ENCODE results near the gene ZNF177. TPM values are rescaled to one million over a fixed set of nuclear protein-coding genes. Genes with fewer than 3 reads are reported as not detected.
"Not testable (repeated sequence)": the region's sequence is repeated elsewhere in the genome, so short reads cannot be mapped to it uniquely, and the experiment has no call there.

ZNF177 gene
- total RNA-seq = 10 to 100 TPM in 1 of 9 donors, 1 to 10 TPM in 8; 1.7 to 35.8 (median 3.4) TPM
- polyA plus RNA-seq = 1 to 10 TPM; 6.1 to 7.6 (median 7.1) TPM
- long read RNA-seq, donor 1 = 0 reads
- long read RNA-seq, donor 2 = 0 reads
- long read RNA-seq, donor 3 = 0 reads
- long read RNA-seq, donor 4 = 0 reads
- long read RNA-seq, donor 5, partial matches to known transcripts = 0 of 1 reads
- long read RNA-seq, donor 5, other reads (novel, unspliced or antisense) = 1 of 1 reads
- long read RNA-seq, donor 6 = 0 reads
- long read RNA-seq, donor 7 = 0 reads
- long read RNA-seq, donor 8 = 0 reads
- long read RNA-seq, donor 9 = 0 reads
- long read RNA-seq, donor 10 = 0 reads

DNA sequence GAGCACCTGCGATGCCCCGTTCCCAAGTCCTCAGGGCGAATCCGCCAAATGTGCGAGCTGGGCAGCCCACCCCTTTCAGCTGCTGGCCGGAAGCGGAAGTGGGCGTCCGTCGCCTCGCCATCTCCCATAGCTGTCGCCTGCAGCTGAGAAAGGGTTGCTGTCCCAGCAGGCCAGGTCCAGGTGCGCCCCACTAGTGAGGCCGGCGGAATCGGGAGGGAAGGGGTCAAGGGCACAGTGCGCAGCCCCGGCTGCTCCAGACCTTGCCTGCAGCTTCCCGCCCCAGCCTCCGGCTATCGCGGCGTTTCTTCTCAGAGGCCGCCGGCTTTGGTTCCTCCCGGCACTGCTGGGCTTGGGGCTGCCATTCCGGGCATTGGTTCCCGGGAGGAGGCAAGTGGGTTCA lies at the start of gene ZNF177:
ZNF177 (plus strand) TSS at position 109 of the 400 bp plus-strand sequence. CDS start 15,299 bp downstream, outside the sequence.
- H3K4me3 ChIP-seq = no peak within 1 kb of the TSS
- intact Hi-C loops (cut with DNase I) = no loop called here
- no peaks in the 10 kb centered on the region for H3K27me3 ChIP-seq
- TF ChIP-seq, protein P1, sequence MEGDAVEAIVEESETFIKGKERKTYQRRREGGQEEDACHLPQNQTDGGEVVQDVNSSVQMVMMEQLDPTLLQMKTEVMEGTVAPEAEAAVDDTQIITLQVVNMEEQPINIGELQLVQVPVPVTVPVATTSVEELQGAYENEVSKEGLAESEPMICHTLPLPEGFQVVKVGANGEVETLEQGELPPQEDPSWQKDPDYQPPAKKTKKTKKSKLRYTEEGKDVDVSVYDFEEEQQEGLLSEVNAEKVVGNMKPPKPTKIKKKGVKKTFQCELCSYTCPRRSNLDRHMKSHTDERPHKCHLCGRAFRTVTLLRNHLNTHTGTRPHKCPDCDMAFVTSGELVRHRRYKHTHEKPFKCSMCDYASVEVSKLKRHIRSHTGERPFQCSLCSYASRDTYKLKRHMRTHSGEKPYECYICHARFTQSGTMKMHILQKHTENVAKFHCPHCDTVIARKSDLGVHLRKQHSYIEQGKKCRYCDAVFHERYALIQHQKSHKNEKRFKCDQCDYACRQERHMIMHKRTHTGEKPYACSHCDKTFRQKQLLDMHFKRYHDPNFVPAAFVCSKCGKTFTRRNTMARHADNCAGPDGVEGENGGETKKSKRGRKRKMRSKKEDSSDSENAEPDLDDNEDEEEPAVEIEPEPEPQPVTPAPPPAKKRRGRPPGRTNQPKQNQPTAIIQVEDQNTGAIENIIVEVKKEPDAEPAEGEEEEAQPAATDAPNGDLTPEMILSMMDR (IDR thresholded peaks at IDR 0.05) = no peak
- TF ChIP-seq POLR2A (IDR thresholded peaks at IDR 0.05) = no peak
- peaks cover 0 to 61% (median 0%) of the 10 kb centered on the region in 3 donors for H3K9me3 ChIP-seq (replicated peaks in 1 of 3)
- DNase-seq = no peak
- 0 to 3% (median 1%) methylated on average over 3 to 28 of the region's 28 CpGs for WGBS, 4 donors
- H3K4me1 ChIP-seq (replicated peaks in 1 of 2) = no peaks in the 10 kb centered on the region
- H3K27ac ChIP-seq = no peak within 1 kb of the TSS
- H3K36me3 ChIP-seq (replicated peaks in 1 of 2) = peaks cover 0 to 1% of the 10 kb centered on the region in 2 donors

DNA sequence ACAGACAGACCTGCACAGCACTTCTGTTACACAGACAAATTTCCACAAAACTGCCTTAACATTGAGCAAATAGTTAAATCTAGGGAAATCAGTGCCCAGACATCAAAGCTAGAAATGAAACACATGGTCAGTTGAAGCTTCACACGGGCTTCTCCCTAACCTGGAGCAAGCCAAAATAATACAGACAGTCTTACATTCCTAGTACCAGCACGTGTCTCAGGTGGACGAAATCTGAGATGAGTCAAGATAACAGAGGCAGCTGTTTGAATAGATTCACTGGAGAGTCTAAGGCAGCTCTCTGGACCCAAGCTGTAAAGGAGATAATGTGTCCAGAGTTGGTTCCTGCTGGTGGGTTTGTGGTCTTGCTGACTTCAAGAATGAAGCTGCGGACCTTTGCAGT lies 49.1 kb upstream of the ZNF177 start:
- H3K4me3 ChIP-seq = no peak overlapping the region

DNA sequence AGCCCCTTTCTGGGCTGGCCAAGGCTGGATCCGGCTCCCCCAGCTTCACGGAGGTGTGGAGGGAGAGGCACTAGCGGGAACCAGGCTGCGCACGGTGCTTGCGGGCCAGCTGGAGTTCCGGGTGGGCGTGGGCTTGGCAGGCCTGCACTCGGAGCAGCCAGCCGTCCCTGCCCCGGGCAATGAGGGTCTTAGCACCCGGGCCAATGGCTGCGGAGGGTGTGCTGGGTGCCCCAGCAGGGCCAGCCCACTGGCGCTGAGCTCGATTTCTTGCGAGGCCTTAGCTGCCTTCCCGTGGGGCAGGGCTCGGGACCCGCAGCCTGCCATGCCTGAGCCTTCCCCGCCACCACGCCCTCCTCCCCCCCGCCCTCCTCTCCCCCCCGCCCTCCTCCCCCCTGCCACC lies 41.5 kb upstream of the ZNF177 start:
- peaks cover 0 to 5% of the 10 kb centered on the region in 2 donors for H3K4me1 ChIP-seq (replicated peaks in 1 of 2)
- no peak for DNase-seq
- no peak overlapping the region for H3K4me3 ChIP-seq
- peaks cover 0 to 4% (median 0%) of the 10 kb centered on the region in 3 donors for H3K9me3 ChIP-seq (replicated peaks in 1 of 3)
- 90 to 96% (median 94%) methylated on average over 10 to 23 of the region's 23 CpGs for WGBS, 4 donors
- no peak overlapping the region for H3K27ac ChIP-seq
- H3K27me3 ChIP-seq = no peaks in the 10 kb centered on the region
- H3K36me3 ChIP-seq (replicated peaks in 1 of 2) = no peaks in the 10 kb centered on the region
- intact Hi-C loops (cut with DNase I) = no loop called here
- no peak for TF ChIP-seq POLR2A (IDR thresholded peaks at IDR 0.05)
- TF ChIP-seq, protein P1 (IDR thresholded peaks at IDR 0.05) = no peak

More for the DNA sequence above, 49.1 kb upstream of the ZNF177 start:
- Histone ChIP-seq H3K27ac (no peak overlapping the region), H3K36me3 (replicated peaks in 1 of 2) (no peaks in the 10 kb centered on the region), H3K9me3 (replicated peaks in 1 of 3) (no peaks in the 10 kb centered on the region), H3K27me3 (no peaks in the 10 kb centered on the region), H3K4me1 (replicated peaks in 1 of 2) (peaks cover 2 to 3% of the 10 kb centered on the region in 2 donors)
- TF ChIP-seq POLR2A (IDR thresholded peaks at IDR 0.05) = no peak
- TF ChIP-seq, protein P1 (IDR thresholded peaks at IDR 0.05) = no peak
- DNase-seq = no peak
- intact Hi-C loops (cut with DNase I) = no loop called here
- 65 to 74% (median 70%) methylated on average over 4 of the region's 4 CpGs for WGBS, 4 donors

DNA sequence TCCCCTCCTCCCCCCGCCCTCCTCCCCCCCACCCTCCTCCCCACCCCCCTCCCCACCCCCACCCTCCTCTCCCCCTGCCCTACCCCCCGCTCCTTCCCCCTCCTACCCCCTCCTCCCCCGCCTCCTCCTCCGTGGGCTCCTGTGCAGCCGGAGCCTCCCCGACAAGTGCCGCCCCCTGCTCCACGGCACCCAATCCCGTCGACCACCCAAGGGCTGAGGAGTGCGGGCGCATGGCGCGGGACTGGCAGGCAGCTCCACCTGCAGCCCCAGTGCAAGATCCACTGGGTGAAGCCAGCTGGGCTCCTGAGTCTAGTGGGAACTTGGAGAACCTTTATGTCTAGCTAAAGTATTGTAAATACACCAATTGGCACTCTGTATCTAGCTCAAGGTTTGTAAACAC lies 41.1 kb upstream of the ZNF177 start:
- H3K36me3 ChIP-seq (replicated peaks in 1 of 2); intact Hi-C loops (cut with DNase I); H3K27me3 ChIP-seq; H3K27ac ChIP-seq; H3K9me3 ChIP-seq (replicated peaks in 1 of 3); DNase-seq; H3K4me3 ChIP-seq; H3K4me1 ChIP-seq (replicated peaks in 1 of 2): not testable (repeated sequence)
- WGBS, 4 donors = 96 to 100% (median 98%) methylated on average over 10 to 12 of the region's 14 CpGs; no CpG with 5 or more reads in 1 of the 4 donors

DNA sequence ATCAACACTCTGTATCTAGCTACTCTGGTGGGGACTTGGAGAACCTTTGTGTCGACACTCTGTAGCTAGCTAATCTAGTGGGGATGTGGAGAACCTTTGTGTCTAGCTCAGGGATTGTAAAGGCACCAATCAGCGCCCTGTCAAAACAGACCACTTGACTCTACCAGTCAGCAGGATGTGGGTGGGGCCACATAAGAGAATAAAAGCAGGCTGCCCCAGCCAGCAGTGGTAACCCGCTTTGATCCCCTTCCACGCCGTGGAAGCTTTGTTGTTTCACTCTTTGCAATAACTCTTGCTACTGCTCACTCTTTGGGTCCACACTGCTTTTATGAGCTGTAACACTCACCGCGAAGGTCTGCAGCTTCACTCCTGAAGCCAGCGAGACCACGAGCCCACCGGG lies 40.6 kb upstream of the ZNF177 start:
- intact Hi-C loops (cut with DNase I) = not testable (repeated sequence)
- 94 to 98% (median 96%) methylated on average over 10 of the region's 10 CpGs for WGBS, 4 donors

More for the DNA sequence above, 40.6 kb upstream of the ZNF177 start:
- DNase-seq; H3K27ac ChIP-seq; H3K27me3 ChIP-seq; H3K4me3 ChIP-seq; H3K4me1 ChIP-seq (replicated peaks in 1 of 2); H3K36me3 ChIP-seq (replicated peaks in 1 of 2); H3K9me3 ChIP-seq (replicated peaks in 1 of 3): not testable (repeated sequence)

Data from adrenal gland (tissue), 19 donors.